Astrocyte (in vitro differentiated cells and primary cell): ENCODE results near the gene STAP1.

Experiments
- CTCF ChIP-seq: IDR thresholded peaks from 2 replicates; pipeline ENCODE4 v1.5.1; 2011; ENCODE audit warnings: low read depth, mild to moderate bottlenecking, inconsistent platforms, low read length, moderate library complexity; ENCODE audit not compliant: insufficient read depth
- EZH2 ChIP-seq: IDR thresholded peaks from 2 replicates; pipeline ENCODE4 v1.6.1; 2012; ENCODE audit warnings: mild to moderate bottlenecking, low read length, inconsistent platforms; ENCODE audit not compliant: insufficient read depth

- TF ChIP-seq CTCF: no peak
- no peak for TF ChIP-seq EZH2
These were observed 76.8 kb downstream of the STAP1 start for GRCh38 chr4:67635331-67635730.
